Activated effector memory CD4-positive, alpha-beta T cell treated with Interleukin-2 at 50 U/mL for 16 hours (primary cell): ENCODE measurements around the gene GEMIN2.
A peak's percentile ranks its signal among the peaks of the same experiment; 100 is the strongest.
"Not testable (repeated sequence)": the region's sequence is repeated elsewhere in the genome, so short reads cannot be mapped to it uniquely, and the experiment has no call there.

Experiments
- DNase-seq: peaks from one replicate; pipeline ENCODE4 v3.0.0-alpha.2; 2020

GEMIN2 gene, protein sequence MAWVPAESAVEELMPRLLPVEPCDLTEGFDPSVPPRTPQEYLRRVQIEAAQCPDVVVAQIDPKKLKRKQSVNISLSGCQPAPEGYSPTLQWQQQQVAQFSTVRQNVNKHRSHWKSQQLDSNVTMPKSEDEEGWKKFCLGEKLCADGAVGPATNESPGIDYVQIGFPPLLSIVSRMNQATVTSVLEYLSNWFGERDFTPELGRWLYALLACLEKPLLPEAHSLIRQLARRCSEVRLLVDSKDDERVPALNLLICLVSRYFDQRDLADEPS

DNA sequence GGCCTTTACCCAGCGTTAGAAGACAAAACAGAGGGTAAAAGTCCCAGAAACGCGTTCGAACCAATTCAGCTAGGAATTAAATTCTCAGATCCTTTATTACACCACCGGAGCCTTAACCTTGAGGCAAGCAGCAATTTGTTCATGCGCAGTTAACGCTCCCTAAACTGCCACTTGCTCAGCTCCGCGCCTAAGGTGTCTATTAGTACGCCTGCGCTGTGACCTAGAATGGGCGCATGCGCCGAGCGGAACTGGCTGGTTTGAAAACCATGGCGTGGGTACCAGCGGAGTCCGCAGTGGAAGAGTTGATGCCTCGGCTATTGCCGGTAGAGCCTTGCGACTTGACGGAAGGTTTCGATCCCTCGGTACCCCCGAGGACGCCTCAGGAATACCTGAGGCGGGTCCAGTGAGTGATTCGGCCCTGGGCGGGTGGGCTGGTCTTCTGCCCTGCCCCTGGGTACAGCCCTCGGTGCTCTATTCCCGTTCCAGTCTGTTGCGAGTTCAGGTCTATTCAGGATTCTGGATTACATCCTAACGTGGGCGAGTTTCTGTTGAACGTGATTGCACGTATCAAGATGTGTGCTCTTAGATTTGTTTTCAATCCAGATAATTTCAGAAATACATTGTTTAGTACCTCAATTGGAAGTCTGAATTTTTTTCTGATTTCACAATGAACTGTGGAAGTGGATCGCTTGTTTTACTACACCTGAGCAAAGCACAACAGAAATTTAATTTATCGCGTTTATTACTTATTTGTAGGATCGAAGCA, at the start of gene GEMIN2:
Gene GEMIN2, plus strand, starts transcription at position 251 of the 766 bp plus-strand sequence. Its CDS starts 16 bp downstream, at position 267.
- DNase-seq, result peak; percentile 91

DNA sequence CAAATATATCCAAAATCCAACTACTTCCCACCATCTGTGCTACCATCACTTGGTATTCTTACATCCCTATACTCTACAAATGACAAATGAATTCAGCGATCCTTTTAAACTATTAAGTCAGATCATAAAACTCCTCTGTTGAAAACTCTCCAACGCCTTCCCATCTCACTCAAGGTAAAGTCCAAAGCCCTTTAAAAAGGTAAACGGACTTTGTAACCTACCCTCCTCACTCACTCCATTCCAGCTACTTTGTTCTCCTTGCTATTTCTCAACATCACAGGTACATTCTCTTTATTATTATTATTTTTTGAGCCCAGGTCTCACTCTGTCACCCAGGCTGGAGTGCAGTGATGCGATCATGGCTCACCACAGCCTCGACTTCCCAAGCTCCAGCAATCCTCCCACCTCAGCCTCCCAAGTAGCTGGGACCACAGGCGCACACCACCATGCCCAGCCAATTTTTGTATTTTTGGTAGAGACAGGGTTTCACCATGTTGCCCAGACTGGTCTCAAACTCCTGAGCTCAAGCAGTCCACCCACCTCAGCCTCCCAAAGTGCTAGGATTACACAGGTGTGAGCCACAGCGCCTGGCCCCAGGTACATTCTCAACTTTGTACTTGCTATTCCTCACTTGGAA, 44.8 kb upstream of the GEMIN2 start:
- not testable (repeated sequence) for DNase-seq

DNA sequence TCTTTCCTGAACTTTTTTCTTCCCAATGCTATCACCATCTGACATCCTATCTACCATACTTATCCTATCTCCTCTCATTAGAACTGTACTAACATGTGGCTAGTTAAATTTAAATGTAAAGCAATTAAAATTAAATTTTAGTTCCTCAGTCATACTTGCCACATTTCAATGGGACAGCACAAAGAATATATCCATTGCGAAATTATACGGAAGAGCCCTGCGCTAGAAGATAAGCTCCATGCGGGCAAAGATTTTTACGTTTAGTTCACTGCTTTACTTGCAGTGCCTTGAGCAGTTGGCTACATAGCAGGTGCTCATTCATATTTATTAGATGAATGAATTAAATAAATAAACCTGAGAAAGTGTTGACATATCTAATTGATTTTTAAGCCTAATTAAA, 44.2 kb upstream of the GEMIN2 start:
- no peak for DNase-seq

DNA sequence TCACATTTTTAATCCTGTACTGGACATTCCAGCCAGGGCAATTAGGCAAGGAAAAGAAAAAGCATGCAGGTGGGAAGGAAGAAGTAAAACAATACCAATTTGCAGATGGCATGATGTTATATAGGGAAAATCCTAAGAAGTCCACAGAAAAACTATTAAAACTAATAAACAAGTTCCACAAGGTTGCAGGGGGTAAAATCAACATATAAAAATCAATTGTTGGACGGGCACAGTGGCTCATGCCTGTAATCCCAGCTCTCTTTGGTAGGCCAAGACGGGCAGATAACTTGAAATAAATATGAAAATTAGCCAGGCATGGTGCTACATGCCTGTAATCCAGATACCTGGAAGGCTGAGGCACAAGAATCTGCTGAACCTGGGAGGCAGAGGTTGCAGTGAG, 43.0 kb upstream of the GEMIN2 start:
- no peak for DNase-seq

DNA sequence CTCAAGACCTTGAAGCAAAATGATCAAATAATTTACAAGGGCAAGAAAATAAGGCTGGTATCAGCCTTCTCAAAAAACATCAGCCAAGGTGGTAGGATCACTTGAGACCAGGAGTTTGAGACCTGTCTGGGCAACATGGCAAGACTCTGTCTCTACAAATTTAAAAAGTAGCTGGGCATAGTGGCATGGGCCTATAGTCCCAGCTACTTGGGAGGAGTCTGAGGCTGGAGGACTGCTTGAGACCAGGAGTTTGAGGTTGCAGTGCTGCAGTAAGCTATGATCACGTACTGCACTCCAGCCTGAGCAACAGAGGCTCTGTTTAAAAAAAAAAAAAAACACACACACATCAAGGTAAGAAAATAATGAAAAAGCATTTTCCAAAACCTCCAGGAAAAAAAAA, 33.2 kb upstream of the GEMIN2 start:
- DNase-seq, result no peak

DNA sequence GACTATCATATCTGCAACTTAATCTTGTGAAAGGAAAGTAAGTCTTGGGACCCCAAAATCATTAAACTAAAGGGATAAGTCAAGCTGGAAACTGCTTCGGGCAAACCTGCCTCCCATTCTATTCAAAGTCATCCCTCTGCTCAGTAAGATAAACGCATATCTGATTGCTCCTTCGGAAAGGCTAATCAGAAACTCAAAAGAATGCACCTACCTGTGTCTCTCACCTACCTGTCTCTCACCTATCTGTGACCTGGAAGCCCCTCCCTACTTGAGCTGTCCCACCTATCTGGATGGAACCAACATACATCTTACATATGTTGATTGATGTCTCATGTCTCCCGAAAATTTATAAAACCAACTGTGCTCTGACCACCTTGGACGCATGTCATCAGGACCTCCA, 31.0 kb upstream of the GEMIN2 start:
- DNase-seq, result no peak

DNA sequence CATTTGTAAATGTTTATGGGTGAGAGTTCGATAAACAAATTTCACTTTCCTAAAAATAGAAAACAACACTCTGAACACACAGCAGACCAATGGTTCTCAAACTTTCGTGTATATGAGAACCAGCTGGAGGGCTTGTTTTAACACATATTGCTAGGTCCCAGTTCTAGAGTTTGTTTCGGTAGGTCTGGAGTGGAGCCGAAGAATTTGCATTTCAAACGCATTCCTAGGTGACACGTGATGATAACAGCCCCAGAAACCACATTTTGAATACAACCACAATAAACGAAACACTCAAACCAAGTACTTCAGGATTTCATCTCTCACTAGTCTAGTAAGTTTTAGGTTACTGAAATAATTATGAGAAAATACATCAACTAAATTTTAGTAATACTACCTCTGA, 28.2 kb upstream of the GEMIN2 start:
- no peak for DNase-seq

DNA sequence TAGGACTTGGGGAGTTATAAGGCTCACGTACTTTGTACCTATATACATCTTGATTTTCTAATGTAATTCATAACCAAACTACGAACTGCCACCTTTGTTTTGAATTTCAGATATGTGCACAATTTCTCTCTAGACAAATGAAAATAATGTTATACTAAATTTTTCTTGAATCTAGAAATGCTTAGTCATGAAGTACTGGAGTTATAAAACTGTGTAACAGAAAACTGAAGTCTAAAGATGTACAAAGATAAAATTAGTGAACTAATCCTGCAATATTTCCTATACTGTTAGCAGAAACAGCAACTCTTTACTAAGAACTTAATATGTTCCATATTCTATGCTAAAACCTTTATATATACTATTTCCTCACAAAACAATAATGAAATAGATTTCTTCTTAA, 26.6 kb upstream of the GEMIN2 start:
- no peak for DNase-seq

DNA sequence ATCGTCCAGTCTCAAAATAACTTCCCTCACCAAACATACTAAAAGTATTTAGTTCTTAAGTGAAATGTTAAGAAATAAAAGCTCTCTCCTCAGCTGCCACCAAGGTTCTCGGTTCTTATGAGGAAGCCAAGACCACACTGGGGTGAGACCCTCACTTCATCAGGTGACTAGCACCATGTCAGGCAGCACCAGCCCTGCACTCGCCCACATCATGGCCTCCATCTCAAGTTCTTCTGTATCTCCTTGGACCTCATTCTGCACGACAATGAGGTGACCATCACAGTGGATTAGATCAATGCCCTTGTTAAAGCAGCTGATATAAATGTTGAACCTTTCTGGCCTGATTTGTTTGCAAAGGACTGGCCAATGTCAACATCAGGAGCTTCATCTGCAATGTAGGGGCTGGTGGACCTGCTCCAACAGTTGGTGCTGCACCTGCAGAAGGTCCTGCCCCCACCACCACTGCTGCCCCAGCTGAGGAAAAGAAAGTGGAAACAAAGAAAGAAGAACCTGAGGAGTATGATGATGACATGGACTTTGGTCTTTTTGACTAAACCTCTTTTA, 23.5 kb upstream of the GEMIN2 start:
- no peak for DNase-seq

DNA sequence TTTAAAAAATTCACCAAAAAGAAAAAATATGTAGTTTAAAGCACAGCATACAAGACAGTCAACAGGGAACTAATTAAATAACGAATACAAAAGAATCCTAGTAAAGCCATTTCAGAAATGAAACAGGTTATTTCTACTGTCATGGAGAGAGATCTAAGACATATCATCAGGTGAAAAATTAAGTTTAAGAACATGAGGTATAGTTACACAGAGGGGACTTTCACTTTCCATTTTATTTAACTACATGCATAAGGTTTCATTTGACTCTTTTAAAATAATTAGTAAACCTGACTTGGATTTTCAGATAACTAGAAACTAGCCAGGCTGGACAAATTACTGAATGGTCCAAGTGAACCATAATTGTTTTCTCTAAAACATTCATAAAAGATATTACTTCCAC, 22.4 kb upstream of the GEMIN2 start:
- no peak for DNase-seq

DNA sequence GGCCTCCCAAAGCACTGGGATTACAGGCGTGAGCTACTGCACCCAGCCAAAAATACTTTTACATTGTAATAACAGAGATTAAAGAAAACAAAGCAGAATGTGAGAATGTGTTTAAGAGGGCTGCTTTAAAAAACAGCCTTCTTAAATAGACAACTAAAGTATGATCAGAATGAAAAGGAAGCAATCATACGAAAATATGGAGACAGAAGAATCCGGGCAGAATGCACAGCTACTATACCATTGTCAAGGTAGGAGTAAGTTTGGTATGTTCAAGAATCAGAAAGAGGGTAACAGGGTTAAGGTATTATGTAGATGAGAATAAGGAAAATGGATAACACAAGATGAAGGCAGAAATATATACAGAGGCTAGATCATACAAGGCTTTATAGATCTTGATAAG, 19.6 kb upstream of the GEMIN2 start:
- no peak for DNase-seq

DNA sequence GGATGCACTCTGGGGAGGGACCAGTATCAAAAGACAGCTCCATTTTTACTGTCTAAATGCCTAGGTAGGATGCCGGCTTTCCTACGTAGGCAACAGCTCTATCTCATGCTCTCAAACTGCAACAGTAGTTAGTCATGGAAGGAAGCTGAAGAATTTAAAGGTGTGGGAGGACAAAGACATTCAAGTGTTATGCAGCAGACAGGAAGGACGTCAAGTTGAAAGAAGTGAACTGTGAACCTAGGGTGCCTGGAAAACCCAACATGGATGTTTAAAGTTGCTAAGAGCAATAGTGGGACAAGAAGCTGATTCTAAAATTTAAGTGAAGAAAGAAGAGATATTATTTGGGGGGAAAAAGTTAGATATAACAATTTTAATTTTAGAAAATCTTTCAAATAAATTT, 17.0 kb upstream of the GEMIN2 start:
- DNase-seq, result no peak

DNA sequence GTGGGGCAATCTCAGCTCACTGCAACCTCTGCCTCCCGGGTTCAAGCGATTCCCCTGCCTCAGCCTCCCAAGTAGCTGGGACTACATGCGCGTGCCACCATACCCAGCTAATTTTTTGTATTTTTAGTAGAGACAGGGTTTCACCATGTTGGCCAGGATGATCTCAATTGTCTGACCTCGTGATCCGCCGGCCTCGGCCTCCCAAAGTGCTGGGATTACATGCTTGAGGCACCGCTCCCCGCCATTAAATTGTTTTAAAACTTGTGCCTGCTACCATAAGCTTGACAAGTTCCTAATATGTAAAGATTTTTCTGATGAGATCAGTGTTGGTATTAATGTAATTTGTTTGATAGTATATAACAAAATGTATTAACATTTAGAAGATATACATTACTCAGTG, 14.9 kb upstream of the GEMIN2 start:
- not testable (repeated sequence) for DNase-seq

DNA sequence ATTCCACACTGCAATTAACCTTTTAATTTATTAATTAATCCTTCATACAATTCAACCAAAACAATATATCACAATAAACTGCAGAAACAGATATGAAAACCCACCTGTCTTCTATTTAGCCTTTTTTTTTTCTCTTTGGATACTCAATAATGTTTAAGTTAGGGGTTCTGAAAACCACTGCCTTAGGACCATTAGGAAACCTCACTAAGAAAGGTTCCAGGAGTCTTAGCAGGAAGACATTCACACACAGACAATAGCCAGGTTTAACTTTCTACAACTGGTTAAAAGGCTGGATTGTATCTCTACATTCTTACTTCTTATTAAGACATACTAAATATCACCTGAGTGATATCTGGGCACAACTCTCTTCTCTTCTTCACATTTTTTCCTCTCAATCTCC, 14.4 kb upstream of the GEMIN2 start:
- no peak for DNase-seq

DNA sequence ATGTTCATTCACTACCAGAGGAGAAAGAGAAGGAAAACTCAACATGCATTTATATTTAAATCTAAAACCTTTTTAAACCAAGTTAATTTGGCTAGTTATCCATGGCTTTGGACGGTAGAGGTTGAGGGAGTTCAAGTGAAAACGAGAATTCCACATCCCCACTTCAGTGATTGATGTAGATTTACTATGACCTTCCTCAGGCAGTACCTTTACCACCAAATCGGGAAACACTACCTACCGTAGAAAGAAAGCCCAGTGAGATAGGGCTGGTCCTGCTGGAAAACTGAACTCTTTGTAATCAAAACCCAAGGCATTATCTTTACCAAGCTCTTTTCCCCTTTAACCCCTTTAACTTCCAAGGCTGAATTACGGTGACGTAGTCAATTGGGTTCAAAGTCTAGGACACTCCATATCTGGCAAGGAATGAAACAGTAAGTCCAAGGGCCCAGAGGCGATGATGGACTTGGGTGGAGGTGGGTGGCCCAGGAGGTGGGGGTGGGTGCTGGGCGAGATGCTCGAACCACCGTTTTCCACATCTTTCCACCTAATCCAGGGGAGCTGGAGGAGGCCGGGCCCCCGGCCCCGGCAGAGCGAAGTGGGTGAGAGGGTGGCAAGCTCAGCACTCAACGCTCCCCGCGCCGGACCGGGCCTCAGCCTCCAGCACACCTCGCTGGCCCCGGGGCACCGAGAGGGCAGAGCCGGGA, 11.7 kb upstream of the GEMIN2 start:
- DNase-seq, result no peak

DNA sequence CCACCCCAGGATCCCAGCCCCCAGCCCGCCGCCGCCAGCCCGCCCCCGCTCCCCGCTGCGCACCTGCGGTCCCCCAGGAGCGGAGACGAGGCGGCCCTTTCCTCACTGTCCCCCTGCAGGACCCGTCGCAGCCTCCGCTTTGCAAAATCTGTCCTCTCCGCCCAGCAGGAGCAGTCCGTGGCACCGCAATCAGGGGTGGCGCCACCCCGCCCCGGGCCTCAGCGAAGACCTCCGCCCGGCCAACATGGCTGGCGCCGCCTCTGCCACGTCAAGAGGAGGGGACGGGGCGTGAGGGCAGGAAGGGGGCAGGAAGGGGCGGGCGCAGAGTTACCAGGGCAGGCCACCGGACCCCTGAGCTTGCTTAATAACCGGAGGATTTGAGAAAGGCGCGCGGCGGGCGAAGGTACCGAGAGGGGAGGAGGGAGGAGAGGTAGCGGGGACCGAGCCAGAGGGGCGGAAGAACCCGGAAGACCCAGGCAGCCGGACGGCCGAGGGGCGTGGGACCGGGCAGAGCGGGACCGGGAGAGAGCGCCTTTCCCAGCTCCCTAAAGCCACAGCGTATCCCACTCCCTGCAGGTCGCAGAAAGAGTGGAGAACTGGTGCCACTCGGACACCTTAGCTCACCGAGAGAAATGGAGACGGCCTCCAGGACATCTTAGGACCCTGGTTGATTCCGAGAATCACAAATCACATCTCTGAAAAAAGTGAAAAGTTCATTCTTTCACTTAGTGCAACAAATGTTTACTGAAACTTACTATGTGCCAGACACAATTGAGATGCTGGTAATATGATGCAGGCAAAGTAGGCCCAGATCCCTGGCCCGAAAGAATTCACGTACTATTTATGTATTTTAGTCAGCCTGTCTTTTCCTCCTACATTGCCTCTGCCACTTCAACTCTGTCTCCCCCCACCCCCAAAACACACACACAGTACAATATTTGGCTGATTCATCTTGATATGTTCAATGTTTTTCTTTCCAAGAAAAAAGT, 10.9 kb upstream of the GEMIN2 start, which contains the start of gene SEC23A:
Gene SEC23A, minus strand, starts transcription at position 267 of the 989 bp plus-strand sequence. CDS start 7,117 bp downstream, outside the sequence.
- DNase-seq, result peak; percentile 79

DNA sequence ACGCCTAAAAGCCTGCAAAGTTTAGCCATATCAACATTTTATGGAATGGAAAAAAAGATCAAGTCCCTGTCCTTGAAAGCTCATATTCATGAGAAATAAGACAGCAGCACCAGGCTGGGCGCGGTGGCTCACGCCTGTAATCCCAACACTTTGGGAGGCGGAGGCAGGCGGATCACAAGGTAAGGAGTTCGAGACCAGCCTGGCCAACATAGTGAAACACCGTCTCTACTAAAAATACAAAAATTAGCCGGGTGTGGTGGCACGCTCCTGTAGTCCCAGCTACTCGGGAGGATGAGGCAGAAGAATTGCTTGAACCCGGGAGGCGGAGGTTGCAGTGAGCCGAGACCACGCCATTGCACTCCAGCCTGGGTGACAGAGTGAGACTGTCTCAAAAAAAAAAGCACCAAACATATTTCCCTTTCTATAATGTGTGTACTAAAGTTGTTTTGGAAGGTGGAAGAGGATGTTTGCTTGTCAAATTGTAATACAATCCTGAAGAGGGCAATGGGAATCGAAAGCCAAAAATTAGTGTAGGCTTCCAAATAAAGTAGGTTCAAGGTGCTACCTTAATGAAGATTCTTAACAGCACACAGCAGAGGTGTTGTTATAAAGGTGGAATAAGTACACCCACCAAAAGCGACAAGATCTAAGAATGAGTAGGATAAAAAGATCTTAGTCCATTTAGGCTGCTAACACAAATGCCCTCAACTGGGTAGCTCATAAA, 9.9 kb upstream of the GEMIN2 start:
- DNase-seq, result not testable (repeated sequence)

DNA sequence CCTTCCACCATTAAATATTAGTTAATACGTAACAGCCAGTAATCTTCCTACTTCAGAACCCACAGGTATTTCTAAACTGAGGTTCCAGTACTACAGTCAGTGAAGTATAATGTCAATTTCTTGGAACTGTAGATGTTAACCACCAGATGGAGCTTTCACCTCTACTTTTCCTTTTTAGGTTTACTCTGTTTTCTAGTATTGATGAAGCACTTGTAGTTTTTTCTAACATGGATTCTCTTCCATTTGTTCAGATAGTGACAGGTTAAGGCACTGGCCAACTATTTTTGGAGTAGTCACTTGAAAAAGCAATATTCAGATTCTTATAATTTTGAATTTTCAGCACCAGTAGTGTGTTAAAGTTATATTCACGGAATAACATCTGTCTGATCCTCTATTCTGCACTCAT, 6.5 kb upstream of the GEMIN2 start:
- DNase-seq, result no peak

DNA sequence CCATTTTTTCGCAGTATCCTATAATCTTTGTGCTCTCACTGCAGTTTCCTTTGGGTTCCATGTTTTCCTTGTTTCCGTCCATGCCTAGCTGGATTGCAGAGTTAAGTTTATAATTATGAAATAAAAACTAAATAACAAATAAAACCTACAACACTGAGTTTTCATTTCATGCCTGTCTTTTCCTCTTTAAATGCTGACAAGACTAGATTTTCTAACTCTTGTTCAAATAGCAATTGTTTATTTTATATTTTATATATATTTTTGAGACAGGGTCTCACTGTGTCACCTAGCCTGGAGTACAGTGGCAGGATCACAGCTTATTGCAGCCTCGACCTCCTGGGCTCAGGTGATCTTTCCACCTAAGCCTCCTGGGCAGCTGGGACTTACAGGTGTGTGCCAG, 5.3 kb upstream of the GEMIN2 start:
- no peak for DNase-seq

DNA sequence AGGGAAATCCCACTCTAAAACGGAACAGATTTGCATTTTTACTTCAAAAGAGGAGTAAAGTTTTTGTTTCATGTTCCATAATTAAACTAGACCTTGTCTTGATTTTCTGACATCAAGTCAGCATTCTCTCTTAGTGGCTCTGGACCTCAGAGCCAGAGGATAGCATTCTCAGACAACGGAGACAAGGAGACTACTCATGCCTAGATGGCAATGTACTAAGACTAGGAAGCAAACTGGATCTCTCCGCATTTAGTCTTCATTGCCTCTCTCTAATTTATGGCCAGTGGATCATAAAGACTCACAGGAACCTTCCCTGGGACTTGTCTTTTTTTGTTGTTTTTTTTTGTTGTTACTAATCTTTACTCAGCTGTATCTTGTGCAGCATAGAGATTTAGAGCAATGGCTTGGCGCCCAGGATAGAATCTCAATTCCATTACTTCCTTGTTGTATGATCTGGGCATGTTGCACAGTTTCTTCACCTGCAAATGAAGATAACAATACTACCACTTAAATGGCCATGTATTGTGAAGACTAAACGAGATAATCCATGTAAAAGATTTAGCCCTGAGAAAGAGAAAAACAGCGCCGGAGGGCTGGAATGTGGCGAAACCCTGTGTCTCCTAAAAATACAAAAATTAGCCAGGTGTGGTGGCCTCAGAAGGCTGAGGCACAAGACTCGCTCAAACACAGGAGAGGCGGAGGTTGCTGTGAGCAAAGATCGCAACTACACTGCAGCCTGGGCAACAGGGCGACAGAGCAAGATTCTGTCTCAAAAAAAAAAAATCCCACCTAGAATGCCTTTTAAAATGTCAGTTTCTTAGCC, 4.0 kb upstream of the GEMIN2 start:
- DNase-seq, result no peak
